B cell (primary cell): ENCODE measurements around the gene STK33. TPM values are rescaled to one million over a fixed set of nuclear protein-coding genes. Genes with fewer than 3 reads are reported as not detected.

Experiments used
- ATAC-seq: fragments of 200-7000 bp; cut with Tn5 transposase; one replicate; pipeline ENCODE4 v1.10.0; 2021; ENCODE audit warnings: low read depth, mild to moderate bottlenecking, moderate number of reproducible peaks, moderate library complexity
- CTCF ChIA-PET: fragments of 350-600 bp; sonication (Branson Sonifier 250); formaldehyde crosslinking; loops from one replicate; lab custom pipeline; 2021; ENCODE audit warnings: antibody characterized with exemption, inconsistent platforms; lab: Charles Lee
- POLR2A ChIA-PET: fragments of 350-600 bp; sonication (Branson Sonifier 250); formaldehyde crosslinking; loops from one replicate; lab custom pipeline; 2021; ENCODE audit warnings: antibody characterized with exemption; lab: Charles Lee
- DNase-seq: peaks from one replicate; pipeline ENCODE4 v3.0.0; 2013
- H2AFZ ChIP-seq: 2 replicates; pipeline ENCODE4 v1.6.1; 2012; ENCODE audit warnings: mild to moderate bottlenecking, low read depth, low read length; ENCODE audit not compliant: insufficient read depth, poor library complexity, severe bottlenecking
- H3K27ac ChIP-seq, 2 donors: 1 replicate in 1 of 2; 2 replicates in 1 of 2; pipeline ENCODE4 v1.5.1; 2012 to 2013; ENCODE audit warnings: low read length in 2 of 2, mild to moderate bottlenecking in 2 of 2, moderate library complexity in 1 of 2
- H3K27me3 ChIP-seq, 4 experiments: fragments of 200-600 bp in 1 of 4; sonication (generic) in 1 of 4; replicated peaks in 1 of 4; 1 replicate in 2 of 4; 2 replicates in 2 of 4; pipeline versions ENCODE4 v1.6.1 to v1.7.0; 2013 to 2016; ENCODE audit warnings: low read length in 3 of 4, mild to moderate bottlenecking in 2 of 4, mixed read lengths in 1 of 4, moderate library complexity in 1 of 4; ENCODE audit not compliant: insufficient read depth in 4 of 4, control insufficient read depth in 3 of 4; ENCODE audit errors: control extremely low read depth in 1 of 4
- H3K36me3 ChIP-seq, 2 experiments: replicated peaks in 1 of 2; 1 replicate in 1 of 2; 2 replicates in 1 of 2; pipeline versions ENCODE4 v1.6.1 to v1.7.1; 2013; ENCODE audit warnings: low read length in 1 of 2; ENCODE audit not compliant: insufficient read depth in 2 of 2, control insufficient read depth in 1 of 2; ENCODE audit errors: control extremely low read depth in 1 of 2, extremely low read depth in 1 of 2
- H3K4me1 ChIP-seq, 2 donors: fragments of 200-600 bp in 1 of 2; sonication (generic) in 1 of 2; 1 replicate in 1 of 2; 2 replicates in 1 of 2; pipeline versions ENCODE4 v1.5.1 to v1.6.1; 2013 to 2017; ENCODE audit warnings: low read length in 2 of 2; ENCODE audit not compliant: control insufficient read depth in 2 of 2, insufficient read depth in 2 of 2
- H3K4me2 ChIP-seq: replicated peaks from 2 replicates; pipeline ENCODE3; 2012; ENCODE audit warnings: mild to moderate bottlenecking, low read depth, low read length; ENCODE audit not compliant: poor library complexity, severe bottlenecking
- H3K4me3 ChIP-seq, 5 experiments: fragments of 200-600 bp in 1 of 5; sonication (generic) in 1 of 5; 1 replicate in 3 of 5; 2 replicates in 2 of 5; pipeline versions ENCODE4 v1.5.1 to v1.7.0; 2011 to 2016; ENCODE audit warnings: low read length in 4 of 5, mild to moderate bottlenecking in 4 of 5, low read depth in 2 of 5, control low read depth in 1 of 5, moderate library complexity in 1 of 5; ENCODE audit not compliant: insufficient read depth in 1 of 5; ENCODE audit errors: control extremely low read depth in 1 of 5, extremely low read depth in 1 of 5
- H3K79me2 ChIP-seq: fragments of 200-600 bp; sonication (generic); one replicate; pipeline ENCODE4 v1.6.0; 2016; ENCODE audit warnings: low read length; ENCODE audit not compliant: control insufficient read depth, insufficient read depth
- H3K9ac ChIP-seq: fragments of 200-600 bp; sonication (generic); 2 replicates; pipeline ENCODE4 v1.6.1; 2017; ENCODE audit warnings: mild to moderate bottlenecking, low read length, moderate library complexity
- H3K9me3 ChIP-seq, 3 donors: one replicate each; pipeline versions ENCODE4 v1.6.1 to v1.7.1; 2013; ENCODE audit warnings: low read length in 2 of 3; ENCODE audit not compliant: control insufficient read depth in 2 of 3, insufficient read depth in 1 of 3; ENCODE audit errors: control extremely low read depth in 1 of 3
- H4K20me1 ChIP-seq: 2 replicates; pipeline ENCODE4 v1.6.0; 2012; ENCODE audit warnings: mild to moderate bottlenecking, low read length; ENCODE audit not compliant: insufficient read depth, control insufficient read depth, poor library complexity, severe bottlenecking
- H3K27ac Mint-ChIP-seq: one replicate; pipeline ENCODE4 v1.8.0; 2021; ENCODE audit warnings: mixed read lengths
- H3K27me3 Mint-ChIP-seq: one replicate; pipeline ENCODE4 v1.8.0; 2021; ENCODE audit warnings: mixed read lengths
- H3K4me1 Mint-ChIP-seq: one replicate; pipeline ENCODE4 v1.8.0; 2021; ENCODE audit warnings: mixed read lengths
- H3K4me3 Mint-ChIP-seq: one replicate; pipeline ENCODE4 v1.8.0; 2021; ENCODE audit warnings: mixed read lengths
- H3K9me3 Mint-ChIP-seq: one replicate; pipeline ENCODE4 v1.8.0; 2022; ENCODE audit warnings: mixed read lengths; ENCODE audit not compliant: insufficient read depth
- CTCF ChIP-seq: fragments of 200-600 bp; IDR thresholded peaks from one replicate; pipeline ENCODE4 v1.8.0; 2022; ENCODE audit warnings: antibody characterized with exemption, mild to moderate bottlenecking
- EZH2 ChIP-seq: IDR thresholded peaks from 2 replicates; pipeline ENCODE4 v1.6.1; 2012; ENCODE audit warnings: borderline replicate concordance, low read depth, mild to moderate bottlenecking, moderate library complexity, low read length; ENCODE audit not compliant: insufficient read depth, poor library complexity, severe bottlenecking
- WGBS: methylation state at CpG from one replicate; pipeline ENCODE4 v1.1.5; 2013; ENCODE audit warnings: missing lambda C conversion rate; ENCODE audit not compliant: insufficient coverage; 5-methylcytosine and 5-hydroxymethylcytosine counted together
- intact Hi-C: fragments of 100-400 bp; cut with micrococcal nuclease; formaldehyde crosslinking; loops from one replicate; pipeline ENCODE4 v1.10.0; 2022
- polyA plus RNA-seq: library from polyadenylated mRNA; depleted of rRNA; stranded (reverse); fragments of >200 nt; gene quantifications from 2 replicates; pipeline ENCODE4 v1.2.3, GENCODE V29; 2012
- total RNA-seq, 2 donors: library from RNA; stranded (reverse); fragments of 120-200 nt in 1 of 2; gene quantifications; 1 replicate in 1 of 2; 2 replicates in 1 of 2; pipeline versions ENCODE4 v1.2.3 to v1.2.4, GENCODE V29; 2013 to 2022

Gene STK33
- total and polyA plus RNA-seq, 2 donors (not counting 1 experiment from before 2014, with no cell fraction given) = 3.1 to 9.3 TPM

GRCh38 chr11:8389029-8389996, 204.7 kb downstream of the STK33 start:
- H3K9ac ChIP-seq = no peak overlapping the region

More at GRCh38 chr11:8389029-8389996, 204.7 kb downstream of the STK33 start:
- Mint-ChIP-seq H3K27me3 (no peaks in the 10 kb centered on the region), H3K27ac (no peak overlapping the region), H3K9me3 (no peaks in the 10 kb centered on the region), H3K4me1 (peaks cover 9% of the 10 kb centered on the region), H3K4me3 (no peak overlapping the region)
- Histone ChIP-seq H3K4me3 (no peak overlapping the region), H3K27me3 (no peaks in the 10 kb centered on the region), H4K20me1 (no peaks in the 10 kb centered on the region), H2AFZ (no peak overlapping the region), H3K4me1 (peaks cover 0 to 3% of the 10 kb centered on the region in 2 donors), H3K9me3 (no peaks in the 10 kb centered on the region), H3K36me3 (no peaks in the 10 kb centered on the region), H3K4me2 (no peak overlapping the region), H3K27ac (no peak overlapping the region), H3K79me2 (no peaks in the 10 kb centered on the region)
- intact Hi-C loops = no loop called here
- no peak for ATAC-seq
- ChIA-PET POLR2A (no interaction called here), CTCF (interaction anchor here (0.9 kb wide), 1 partner anchor 179 kb away, joined by 3 read pairs; no protein-coding TSS in a partner anchor)
- WGBS = 70% methylated on average over 9 of the region's 11 CpGs
- no peak for DNase-seq
- TF ChIP-seq CTCF (no peak), EZH2 (no peak)
